Neuronal stem cell (in vitro differentiated cells): ENCODE measurements around the gene BIRC7.

Experiments
- DNase-seq: peaks from one replicate; pipeline ENCODE4 v3.0.0-alpha.2; 2013; ENCODE audit warnings: low spot score
- H2AFZ ChIP-seq: one replicate; pipeline ENCODE4 v1.6.1; 2013; ENCODE audit warnings: mild to moderate bottlenecking, low read length, inconsistent platforms
- H2AK5ac ChIP-seq: 2 replicates; pipeline ENCODE4 v1.6.1; 2013; ENCODE audit warnings: low read depth, mild to moderate bottlenecking, inconsistent platforms, low read length, moderate library complexity, mixed read lengths
- H2BK120ac ChIP-seq: 2 replicates; pipeline ENCODE4 v1.6.1; 2013; ENCODE audit warnings: low read depth, mild to moderate bottlenecking, inconsistent platforms, low read length, moderate library complexity, mixed read lengths
- H2BK12ac ChIP-seq: one replicate; pipeline ENCODE4 v1.6.1; 2013; ENCODE audit warnings: low read length, inconsistent platforms
- H2BK15ac ChIP-seq: 2 replicates; pipeline ENCODE4 v1.6.1; 2013; ENCODE audit warnings: mild to moderate bottlenecking, low read length, inconsistent platforms, mixed read lengths
- H2BK5ac ChIP-seq: one replicate; pipeline ENCODE4 v1.6.1; 2013; ENCODE audit warnings: inconsistent platforms, mild to moderate bottlenecking, low read length, moderate library complexity
- H3K14ac ChIP-seq: one replicate; pipeline ENCODE4 v1.6.1; 2013; ENCODE audit warnings: low read length, inconsistent platforms
- H3K18ac ChIP-seq: 2 replicates; pipeline ENCODE4 v1.6.1; 2013; ENCODE audit warnings: low read length, inconsistent platforms
- H3K23ac ChIP-seq: 2 replicates; pipeline ENCODE4 v1.6.1; 2013; ENCODE audit warnings: low read depth, mild to moderate bottlenecking, mixed read lengths, low read length, inconsistent platforms; ENCODE audit not compliant: poor library complexity
- H3K27ac ChIP-seq: replicated peaks from 3 replicates; pipeline ENCODE4 v1.5.1; 2013; ENCODE audit warnings: low read length, inconsistent platforms
- H3K27me3 ChIP-seq, 3 experiments: 2 replicates each; pipeline ENCODE4 v1.6.1; 2013; ENCODE audit warnings: low read length in 3 of 3, mild to moderate bottlenecking in 2 of 3, inconsistent platforms in 1 of 3, low read depth in 1 of 3, mixed read lengths in 1 of 3, moderate library complexity in 1 of 3; ENCODE audit not compliant: control insufficient read depth in 3 of 3, insufficient read depth in 3 of 3
- H3K36me3 ChIP-seq, 2 donors: replicated peaks in 1 of 2; 2 replicates each; pipeline ENCODE4 v1.6.1; 2013; ENCODE audit warnings: low read length in 2 of 2; ENCODE audit not compliant: control insufficient read depth in 2 of 2, insufficient read depth in 2 of 2
- H3K4ac ChIP-seq: 2 replicates; pipeline ENCODE4 v1.6.1; 2013; ENCODE audit warnings: inconsistent platforms, mild to moderate bottlenecking, low read length, moderate library complexity
- H3K4me1 ChIP-seq, 2 donors: 1 replicate in 1 of 2; 2 replicates in 1 of 2; pipeline ENCODE4 v1.6.1; 2013; ENCODE audit warnings: low read length in 2 of 2, low read depth in 1 of 2; ENCODE audit not compliant: control insufficient read depth in 2 of 2, insufficient read depth in 1 of 2
- H3K4me2 ChIP-seq: one replicate; pipeline ENCODE4 v1.6.1; 2013; ENCODE audit warnings: mild to moderate bottlenecking, low read length, inconsistent platforms; ENCODE audit not compliant: insufficient read depth, poor library complexity, severe bottlenecking
- H3K4me3 ChIP-seq, 2 donors: 2 replicates each; pipeline ENCODE4 v1.5.1; 2013; ENCODE audit warnings: low read length in 2 of 2, mild to moderate bottlenecking in 2 of 2, inconsistent platforms in 1 of 2, moderate library complexity in 1 of 2
- H3K79me1 ChIP-seq: one replicate; pipeline ENCODE4 v1.6.1; 2013; ENCODE audit warnings: low read depth, mild to moderate bottlenecking, inconsistent platforms, low read length, moderate library complexity
- H3K9ac ChIP-seq: one replicate; pipeline ENCODE4 v1.6.1; 2013; ENCODE audit warnings: mild to moderate bottlenecking, low read depth, low read length, inconsistent platforms; ENCODE audit not compliant: poor library complexity
- H3K9me3 ChIP-seq, 2 donors: replicated peaks in 1 of 2; 2 replicates each; pipeline versions ENCODE3 to v1.6.1; 2013; ENCODE audit warnings: low read length in 2 of 2, mild to moderate bottlenecking in 2 of 2, inconsistent platforms in 1 of 2, low read depth in 1 of 2, mixed read lengths in 1 of 2, moderate library complexity in 1 of 2; ENCODE audit not compliant: control insufficient read depth in 2 of 2, insufficient read depth in 1 of 2
- H4K8ac ChIP-seq: one replicate; pipeline ENCODE4 v1.6.1; 2013; ENCODE audit warnings: low read depth, mild to moderate bottlenecking, inconsistent platforms, low read length, moderate library complexity
- H4K91ac ChIP-seq: one replicate; pipeline ENCODE4 v1.6.1; 2013; ENCODE audit warnings: low read length, low read depth, mild to moderate bottlenecking, inconsistent platforms; ENCODE audit not compliant: poor library complexity
- WGBS, 2 donors: extraction: QIAGEN DNeasy Blood & Tissue Kit; methylation state at CpG; one replicate each; pipeline ENCODE4 v1.1.7; 2013; ENCODE audit warnings: missing lambda C conversion rate in 2 of 2, mixed read lengths in 1 of 2; ENCODE audit not compliant: insufficient read length in 2 of 2, insufficient replicate concordance in 1 of 2; ENCODE audit errors: extremely low coverage in 2 of 2; 5-methylcytosine and 5-hydroxymethylcytosine counted together

BIRC7 gene

DNA sequence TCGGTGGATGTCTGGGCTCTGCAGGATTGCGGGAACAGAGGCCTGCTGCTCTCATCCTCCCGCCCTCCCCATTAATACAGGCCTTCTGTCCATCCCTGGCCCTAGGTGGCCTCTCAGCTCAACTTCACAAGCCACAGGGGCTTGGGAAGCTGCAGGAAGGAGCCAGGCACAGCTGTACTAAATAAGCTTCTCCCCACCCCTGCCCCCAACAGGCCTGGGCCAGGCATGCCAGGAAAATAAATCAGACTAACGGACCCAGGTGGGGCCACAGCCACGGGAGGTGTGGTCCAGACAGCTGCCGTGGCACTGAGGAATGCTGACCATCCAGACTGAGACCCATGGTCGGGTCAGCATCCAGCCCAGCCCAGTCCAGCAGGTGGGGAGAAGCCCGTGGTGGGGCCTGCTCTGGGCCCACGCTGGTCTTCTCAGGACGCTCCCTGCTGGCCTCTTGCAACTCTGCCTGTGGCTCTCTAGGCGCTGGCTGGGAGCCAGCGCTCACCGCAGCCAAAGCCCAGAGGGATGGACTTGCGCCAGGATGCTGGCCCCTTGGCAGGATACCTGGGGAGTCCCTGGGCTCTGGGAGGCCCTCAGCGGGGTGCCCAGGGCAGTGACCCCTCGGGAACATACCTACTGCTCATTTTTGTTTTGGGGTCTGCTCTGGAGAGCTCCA, 11.2 kb upstream of the BIRC7 start:
- Histone ChIP-seq H2BK5ac (peak overlapping the region; percentile 43), H3K4me1 (peaks cover 5 to 17% of the 10 kb centered on the region in 2 donors), H3K27me3 (peaks cover 0 to 35% (median 4%) of the 10 kb centered on the region in 3 experiments), H3K79me1 (no peaks in the 10 kb centered on the region), H3K36me3 (no peaks in the 10 kb centered on the region), H2BK120ac (no peak overlapping the region), H3K23ac (no peak overlapping the region), H2BK12ac (peak overlapping the region; percentile 65), H3K9me3 (no peaks in the 10 kb centered on the region), H3K14ac (no peak overlapping the region), H4K8ac (no peak overlapping the region), H3K4me3 (no peak overlapping the region), H2AK5ac (peak overlapping the region; percentile 30), H3K27ac (no peak overlapping the region), H3K4ac (no peak overlapping the region), H2BK15ac (peak overlapping the region; percentile 1), H3K4me2 (no peak overlapping the region), H3K18ac (peak overlapping the region; percentile 72), H3K9ac (no peak overlapping the region), H4K91ac (no peak overlapping the region), H2AFZ (peak overlapping the region; percentile 58)
- WGBS, 2 donors, result no CpG with 5 or more reads among the region's 16 CpGs
- no peak for DNase-seq

DNA sequence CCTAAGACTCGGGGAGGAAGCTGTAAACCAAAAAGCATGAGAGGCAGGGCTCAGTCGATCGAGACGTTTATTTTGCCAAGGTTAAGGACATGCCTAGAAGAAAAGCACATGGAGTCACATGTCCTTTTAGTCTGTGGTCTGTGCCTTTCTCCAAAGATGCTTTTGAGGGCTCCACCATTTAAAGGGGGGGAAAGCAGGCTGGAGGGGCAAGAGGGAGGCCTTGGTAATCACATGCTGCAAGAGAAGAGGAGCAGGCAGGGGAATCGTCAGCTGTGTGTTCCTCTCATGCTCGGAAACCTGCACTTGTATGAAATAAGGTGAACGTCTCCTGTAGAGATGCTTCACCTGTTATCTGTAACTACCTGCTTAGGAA, 10.6 kb upstream of the BIRC7 start:
- Histone ChIP-seq H3K4me3 (no peak overlapping the region), H3K4me1 (peaks cover 6 to 22% of the 10 kb centered on the region in 2 donors), H3K9ac (no peak overlapping the region), H2BK5ac (no peak overlapping the region), H3K79me1 (no peaks in the 10 kb centered on the region), H4K91ac (no peak overlapping the region), H3K27ac (no peak overlapping the region), H3K18ac (no peak overlapping the region), H2BK15ac (peak overlapping the region; percentile 1), H2BK12ac (no peak overlapping the region), H2AK5ac (peak overlapping the region; percentile 30), H3K14ac (no peak overlapping the region), H4K8ac (no peak overlapping the region), H3K4ac (no peak overlapping the region), H3K9me3 (no peaks in the 10 kb centered on the region), H2AFZ (no peak overlapping the region), H3K36me3 (no peaks in the 10 kb centered on the region), H3K27me3 (peaks cover 0 to 30% (median 4%) of the 10 kb centered on the region in 3 experiments), H3K23ac (no peak overlapping the region), H2BK120ac (no peak overlapping the region), H3K4me2 (no peak overlapping the region)
- DNase-seq, result no peak
- no CpG with 5 or more reads among the region's 7 CpGs for WGBS, 2 donors

DNA sequence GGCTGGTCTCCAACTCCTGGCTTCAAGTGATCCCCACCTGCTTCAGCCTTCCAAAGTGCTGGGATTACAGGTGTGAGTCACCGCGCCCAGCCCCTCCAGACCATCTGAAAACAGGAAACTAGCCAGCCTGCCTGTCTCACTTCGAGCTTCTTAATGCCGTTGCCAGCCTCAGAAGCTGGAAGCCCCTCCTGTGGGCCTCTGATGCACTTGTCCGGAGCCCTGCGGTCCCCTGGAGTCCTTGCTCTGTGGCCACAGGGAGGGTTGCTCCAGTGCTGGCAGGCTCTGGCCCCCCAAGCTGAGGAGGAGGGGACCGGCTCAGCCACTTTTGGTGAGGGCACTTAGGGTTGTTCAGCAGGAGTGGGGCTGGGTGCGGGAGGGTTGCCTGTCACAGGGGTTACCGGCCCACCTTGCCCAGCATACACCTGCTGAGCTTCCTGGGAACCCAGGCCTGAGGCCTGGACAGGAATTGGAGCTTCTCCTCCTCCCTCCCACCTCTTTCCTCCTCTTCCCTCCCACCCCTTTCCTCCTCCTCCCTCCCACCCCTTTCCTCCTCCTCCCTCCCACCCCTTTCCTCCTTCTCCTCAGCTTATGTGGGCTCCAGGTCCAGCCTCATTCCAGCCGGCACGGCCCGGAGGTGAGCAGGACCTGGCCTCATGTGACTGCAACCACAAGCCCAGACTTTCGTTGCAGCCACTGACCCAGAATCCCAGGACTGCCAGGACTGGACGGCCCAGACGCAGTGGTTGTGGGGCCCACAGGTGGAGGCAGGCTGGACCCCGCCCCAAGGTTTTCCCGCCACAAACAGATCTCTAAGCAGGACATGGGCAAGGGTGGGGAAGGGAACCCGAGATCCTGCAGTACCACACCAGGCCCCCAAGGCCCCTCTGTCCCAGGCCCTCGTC, 9.4 kb upstream of the BIRC7 start:
- Histone ChIP-seq H3K36me3 (no peaks in the 10 kb centered on the region), H3K79me1 (no peaks in the 10 kb centered on the region), H3K23ac (no peak overlapping the region), H3K4ac (no peak overlapping the region), H3K9me3 (no peaks in the 10 kb centered on the region), H3K27me3 (peaks cover 0 to 18% (median 0%) of the 10 kb centered on the region in 3 experiments), H4K91ac (no peak overlapping the region), H3K4me3 (no peak overlapping the region), H2BK12ac (no peak overlapping the region), H2AK5ac (no peak overlapping the region), H4K8ac (no peak overlapping the region), H3K14ac (no peak overlapping the region), H2BK5ac (no peak overlapping the region), H3K9ac (peak overlapping the region; percentile 15), H3K4me2 (no peak overlapping the region), H2BK120ac (no peak overlapping the region), H2AFZ (no peak overlapping the region), H3K18ac (peak overlapping the region; percentile 6), H3K4me1 (peaks cover 13 to 32% of the 10 kb centered on the region in 2 donors), H2BK15ac (no peak overlapping the region), H3K27ac (no peak overlapping the region)
- no peak for DNase-seq
- no CpG with 5 or more reads among the region's 19 CpGs for WGBS, 2 donors

DNA sequence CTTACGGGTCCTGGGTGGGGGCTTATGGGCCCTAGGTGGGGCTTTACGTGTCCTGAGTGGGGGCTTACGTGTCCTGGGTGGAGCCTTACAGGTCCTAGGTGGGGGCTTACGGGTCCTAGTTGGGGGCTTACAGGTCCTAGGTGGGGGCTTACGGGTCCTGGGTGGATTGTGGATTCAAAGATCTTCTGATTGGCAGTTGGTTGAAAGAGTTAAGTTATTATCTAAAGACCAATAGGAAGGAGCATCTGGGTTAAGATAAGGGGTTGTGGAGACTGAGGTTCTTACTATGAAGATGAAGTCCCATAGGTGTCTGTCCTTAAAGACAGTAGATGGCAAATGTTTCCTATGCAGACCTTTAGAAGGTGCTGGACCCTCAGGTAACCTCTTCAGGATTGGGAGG, 8.4 kb upstream of the BIRC7 start:
- no peak overlapping the region for H2BK12ac ChIP-seq
- no peak overlapping the region for H3K18ac ChIP-seq
- H3K9ac ChIP-seq, result no peak overlapping the region
- peaks cover 0 to 9% (median 0%) of the 10 kb centered on the region in 3 experiments for H3K27me3 ChIP-seq
- H2AK5ac ChIP-seq, result no peak overlapping the region
- no peak overlapping the region for H3K4me3 ChIP-seq
- H4K91ac ChIP-seq, result no peak overlapping the region
- peaks cover 13 to 32% of the 10 kb centered on the region in 2 donors for H3K4me1 ChIP-seq
- H3K36me3 ChIP-seq, result no peaks in the 10 kb centered on the region
- H3K27ac ChIP-seq, result no peak overlapping the region
- no peak overlapping the region for H2AFZ ChIP-seq
- no peak overlapping the region for H3K14ac ChIP-seq
- H3K23ac ChIP-seq, result no peak overlapping the region
- H3K79me1 ChIP-seq, result no peaks in the 10 kb centered on the region
- no peak overlapping the region for H3K4ac ChIP-seq
- no peak overlapping the region for H2BK120ac ChIP-seq
- WGBS, 2 donors, result no CpG with 5 or more reads among the region's 5 CpGs
- H3K9me3 ChIP-seq, result no peaks in the 10 kb centered on the region
- no peak for DNase-seq
- no peak overlapping the region for H3K4me2 ChIP-seq
- H2BK5ac ChIP-seq, result no peak overlapping the region
- no peak overlapping the region for H2BK15ac ChIP-seq
- H4K8ac ChIP-seq, result no peak overlapping the region
